Immature natural killer cell (primary cell): ENCODE data around the gene SNX5. TPM values are rescaled to one million over a fixed set of nuclear protein-coding genes. Genes with fewer than 3 reads are reported as not detected.
A peak's percentile ranks its signal among the peaks of the same experiment; 100 is the strongest.

Experiments used
- DNase-seq, 3 donors: peaks; one replicate each; pipeline ENCODE4 v3.0.0; 2022; ENCODE audit warnings: mixed read lengths in 1 of 3
- H3K27ac Mint-ChIP-seq, 6 donors: one replicate each; pipeline ENCODE4 v1.8.0; 2020; ENCODE audit warnings: mixed read lengths in 6 of 6, mild to moderate bottlenecking in 5 of 6, inconsistent platforms in 4 of 6, moderate library complexity in 3 of 6
- H3K27me3 Mint-ChIP-seq, 3 donors: one replicate each; pipeline ENCODE4 v1.8.0; 2020 to 2021; ENCODE audit warnings: low read depth in 3 of 3, mild to moderate bottlenecking in 3 of 3, mixed read lengths in 3 of 3, moderate library complexity in 3 of 3, inconsistent platforms in 1 of 3
- H3K36me3 Mint-ChIP-seq, 3 donors: one replicate each; pipeline ENCODE4 v1.8.0; 2020; ENCODE audit warnings: mixed read lengths in 3 of 3, inconsistent platforms in 2 of 3, mild to moderate bottlenecking in 2 of 3
- H3K4me1 Mint-ChIP-seq, 2 donors: one replicate each; pipeline ENCODE4 v1.8.0; 2020; ENCODE audit warnings: inconsistent platforms in 2 of 2, mild to moderate bottlenecking in 2 of 2, mixed read lengths in 2 of 2, moderate library complexity in 1 of 2
- H3K4me3 Mint-ChIP-seq, 5 donors: one replicate each; pipeline ENCODE4 v1.8.0; 2020; ENCODE audit warnings: mild to moderate bottlenecking in 5 of 5, mixed read lengths in 5 of 5, inconsistent platforms in 3 of 5, moderate library complexity in 3 of 5
- H3K9me3 Mint-ChIP-seq, 6 donors: one replicate each; pipeline ENCODE4 v1.8.0; 2020; ENCODE audit warnings: mild to moderate bottlenecking in 6 of 6, mixed read lengths in 6 of 6, inconsistent platforms in 4 of 6, moderate library complexity in 3 of 6
- polyA plus RNA-seq, 3 donors: library from polyadenylated mRNA; unstranded; fragments of 300-500 nt; fragmentation: Illumina TruSeq; gene quantifications; one replicate each; pipeline ENCODE4 v1.2.3, GENCODE V29; 2021

The SNX5 gene
- polyA plus RNA-seq, 3 donors from 2014 or later: 63.2 to 103 (median 70.6) TPM

DNA sequence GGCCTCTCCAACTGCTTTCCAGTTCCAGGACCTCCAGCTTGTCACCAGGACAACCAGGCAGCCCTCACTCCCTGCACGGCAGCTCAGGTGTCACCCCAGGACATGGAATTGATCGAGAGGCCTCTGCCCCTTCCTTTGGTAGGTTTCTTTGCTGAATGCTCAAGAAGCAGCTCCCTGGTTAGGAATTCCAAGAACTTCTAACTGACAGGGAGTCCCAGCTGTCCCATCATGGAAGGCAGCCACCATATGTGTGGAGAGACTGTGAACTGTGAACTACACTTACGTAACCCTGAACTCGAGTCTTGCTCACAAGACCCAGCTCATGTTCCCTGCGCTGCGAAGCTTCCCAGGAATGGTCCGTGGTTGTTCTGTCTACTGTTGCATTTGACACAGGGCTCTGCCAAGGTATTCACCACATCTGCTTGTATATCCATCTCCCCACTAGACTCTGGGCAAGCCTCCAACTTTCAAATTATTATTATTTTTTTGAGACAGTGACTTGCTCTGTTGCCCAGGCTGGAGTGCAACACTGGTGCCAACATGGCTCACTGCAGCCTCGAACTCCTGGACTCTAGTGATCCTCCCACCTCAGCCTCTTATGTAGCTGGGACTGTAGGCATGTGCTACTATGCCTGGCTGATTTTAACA is 35.9 kb upstream of the SNX5 start:
- H3K4me1 Mint-ChIP-seq: no peaks in the 10 kb centered on the region
- H3K27me3 Mint-ChIP-seq: no peaks in the 10 kb centered on the region
- no peak overlapping the region for H3K4me3 Mint-ChIP-seq
- H3K9me3 Mint-ChIP-seq: no peaks in the 10 kb centered on the region
- DNase-seq: no peak
- no peaks in the 10 kb centered on the region for H3K36me3 Mint-ChIP-seq
- no peak overlapping the region for H3K27ac Mint-ChIP-seq

DNA sequence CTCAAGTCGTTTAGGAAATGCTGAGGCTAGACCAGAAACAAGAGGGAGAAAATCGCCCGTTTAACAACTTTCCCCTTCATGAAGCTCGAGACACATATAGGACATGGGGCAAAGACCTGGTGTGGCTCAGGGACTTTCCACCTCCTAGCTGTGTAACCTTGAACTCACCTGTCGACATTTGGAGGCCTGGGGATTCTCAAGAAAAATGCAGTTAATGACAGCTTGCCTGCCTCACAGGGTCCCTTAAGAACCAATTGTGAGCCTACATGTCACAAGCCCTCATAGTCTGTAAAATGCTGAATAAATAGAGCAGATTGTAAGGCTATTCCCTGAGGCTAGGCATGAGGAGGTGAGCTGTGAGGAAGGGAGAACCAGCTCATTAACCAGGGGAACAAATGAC is 35.3 kb upstream of the SNX5 start:
- no peaks in the 10 kb centered on the region for H3K9me3 Mint-ChIP-seq
- no peaks in the 10 kb centered on the region for H3K4me1 Mint-ChIP-seq
- no peaks in the 10 kb centered on the region for H3K36me3 Mint-ChIP-seq
- H3K27me3 Mint-ChIP-seq: no peaks in the 10 kb centered on the region
- H3K27ac Mint-ChIP-seq: no peak overlapping the region
- H3K4me3 Mint-ChIP-seq: no peak overlapping the region
- no peak for DNase-seq

DNA sequence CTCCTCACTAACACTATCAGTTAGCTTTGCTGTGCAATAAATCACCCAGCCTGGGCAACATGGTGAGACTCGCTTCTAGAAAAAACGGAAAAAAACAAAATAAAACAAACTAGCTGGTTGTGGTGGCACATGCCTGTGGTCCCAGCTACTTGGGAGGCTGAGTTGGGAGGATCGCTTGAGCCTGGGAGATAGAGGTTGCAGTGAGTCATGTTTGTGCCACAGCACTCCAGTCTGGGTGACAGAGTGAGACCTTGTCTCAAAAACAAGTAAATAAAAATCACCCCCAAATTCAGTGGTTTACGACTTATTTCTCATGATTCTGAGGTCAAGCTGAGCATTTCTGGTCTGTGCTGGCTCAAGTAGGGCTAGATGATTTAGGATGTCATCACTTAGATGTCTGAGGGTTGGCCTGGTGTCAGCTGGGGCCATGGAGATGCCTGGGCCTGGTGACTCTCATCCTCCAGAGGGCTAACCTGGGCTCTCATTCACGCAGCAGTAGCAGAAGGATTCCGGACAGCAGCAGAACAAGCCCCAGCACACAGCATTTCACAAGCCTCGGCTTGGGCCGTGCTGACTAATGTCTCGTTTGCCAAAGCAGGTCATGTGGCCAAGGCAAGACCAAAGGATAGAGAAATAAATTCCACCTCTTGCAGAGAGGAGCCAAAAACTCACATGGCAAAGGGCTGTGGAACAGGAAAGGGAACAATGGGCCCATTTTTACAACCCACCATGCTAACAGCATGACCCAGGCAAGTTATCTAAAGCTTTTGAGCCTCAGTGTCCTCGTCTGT is 32.7 kb upstream of the SNX5 start:
- Mint-ChIP-seq H3K27me3 (peaks cover 0 to 1% (median 0%) of the 10 kb centered on the region in 3 donors), H3K9me3 (peaks cover 0 to 3% (median 0%) of the 10 kb centered on the region in 6 donors), H3K4me1 (peaks cover 0 to 1% of the 10 kb centered on the region in 2 donors), H3K27ac (no peak overlapping the region), H3K36me3 (no peaks in the 10 kb centered on the region), H3K4me3 (no peak overlapping the region)
- DNase-seq: no peak

DNA sequence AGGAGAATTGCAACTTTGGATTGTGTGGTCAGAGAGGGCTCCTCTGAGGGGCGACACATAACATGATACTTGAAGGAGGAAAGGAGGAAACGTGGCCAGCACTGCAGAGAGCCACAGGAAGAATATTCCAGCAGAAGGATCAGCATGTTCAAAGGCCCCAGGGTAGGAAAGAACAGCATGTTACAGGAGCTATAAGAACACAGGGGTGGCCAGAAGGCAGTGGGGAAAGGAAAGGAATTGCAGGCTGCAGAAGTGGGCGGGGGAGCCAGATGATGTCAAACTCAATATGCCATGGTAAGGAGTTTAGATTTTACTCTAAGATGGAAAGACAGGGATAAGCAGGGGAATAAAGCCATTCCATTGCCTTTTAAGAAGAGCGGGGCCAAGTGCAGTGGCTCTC is 31.0 kb upstream of the SNX5 start:
- peaks cover 6 to 8% of the 10 kb centered on the region in 2 donors for H3K4me1 Mint-ChIP-seq

DNA sequence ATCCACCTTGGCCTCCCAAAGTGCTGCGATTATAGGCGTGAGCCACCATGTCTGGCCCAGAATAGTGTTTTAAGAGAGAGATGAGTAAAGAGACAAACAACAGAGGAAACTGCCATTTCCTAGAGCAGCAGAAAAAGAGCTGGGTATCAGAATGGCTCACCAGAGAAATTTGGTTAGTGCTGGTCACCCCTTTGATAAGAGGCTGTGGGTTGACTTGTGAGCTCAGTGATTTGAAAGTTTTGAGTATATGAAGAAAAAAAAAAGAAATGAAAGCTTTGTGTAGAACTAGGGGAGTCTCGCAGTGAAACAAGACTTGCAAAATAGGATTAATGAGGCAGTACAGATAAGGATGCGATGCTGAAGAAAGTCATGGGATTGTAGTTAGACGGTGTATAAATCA is 29.9 kb upstream of the SNX5 start:
- Mint-ChIP-seq H3K9me3 (peaks cover 0 to 3% (median 0%) of the 10 kb centered on the region in 6 donors), H3K4me1 (peaks cover 6 to 8% of the 10 kb centered on the region in 2 donors), H3K27me3 (peaks cover 0 to 1% (median 0%) of the 10 kb centered on the region in 3 donors), H3K27ac (peak overlapping the region in 2 of 6 donors; percentile 26 to 60), H3K36me3 (no peaks in the 10 kb centered on the region), H3K4me3 (no peak overlapping the region)
- no peak for DNase-seq

More for the DNA sequence above, 31.0 kb upstream of the SNX5 start:
- no peak overlapping the region for H3K27ac Mint-ChIP-seq
- no peak for DNase-seq
- peaks cover 0 to 3% (median 0%) of the 10 kb centered on the region in 6 donors for H3K9me3 Mint-ChIP-seq
- no peaks in the 10 kb centered on the region for H3K36me3 Mint-ChIP-seq
- H3K27me3 Mint-ChIP-seq: peaks cover 0 to 1% (median 0%) of the 10 kb centered on the region in 3 donors
- H3K4me3 Mint-ChIP-seq: no peak overlapping the region

DNA sequence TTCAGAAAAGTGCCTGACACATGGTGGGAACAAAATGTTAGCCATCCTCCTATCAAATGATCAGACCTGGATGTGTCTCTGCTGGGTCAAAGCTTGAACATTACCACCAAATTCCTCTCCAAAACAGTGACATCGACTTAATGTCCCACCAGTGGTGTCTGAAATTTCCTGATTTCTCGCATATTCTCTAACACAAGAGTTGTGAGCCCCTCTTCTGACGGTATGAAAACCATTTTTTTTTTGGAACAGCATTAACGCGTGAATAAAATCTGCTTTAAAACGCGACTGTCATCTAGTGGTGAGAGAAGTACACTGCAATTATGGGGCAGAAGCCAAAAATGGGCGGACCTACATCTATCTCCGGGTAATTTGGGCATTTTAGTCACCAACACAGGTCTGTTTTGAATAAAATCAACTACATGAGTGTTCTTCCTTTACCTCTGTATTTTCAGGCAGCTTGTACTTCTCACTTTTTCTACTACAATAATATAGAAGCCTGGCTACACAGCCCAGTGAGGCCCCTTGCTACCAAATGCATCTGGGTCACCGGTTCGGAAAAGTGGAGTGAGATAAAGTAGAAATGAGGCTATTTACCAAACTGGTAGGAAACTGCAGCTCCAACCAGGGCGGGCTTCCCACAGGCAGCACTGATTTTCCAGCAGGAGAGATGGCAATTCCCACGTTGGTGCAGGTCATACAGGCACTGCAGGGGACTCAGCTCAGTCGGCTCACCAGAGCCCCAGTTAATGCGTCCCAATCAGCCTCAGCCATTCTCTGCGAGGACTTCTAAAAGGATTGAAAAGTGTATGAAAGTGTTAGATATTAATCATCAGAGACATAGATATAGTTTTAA is 27.6 kb upstream of the SNX5 start:
- H3K27ac Mint-ChIP-seq: peak overlapping the region in 1 of 6 donors; percentile 55
- peak; percentile 39 to 62 (median 48) for DNase-seq
- H3K4me1 Mint-ChIP-seq: peaks cover 6 to 8% of the 10 kb centered on the region in 2 donors
- no peak overlapping the region for H3K4me3 Mint-ChIP-seq
- peaks cover 0 to 3% (median 0%) of the 10 kb centered on the region in 6 donors for H3K9me3 Mint-ChIP-seq
- H3K36me3 Mint-ChIP-seq: no peaks in the 10 kb centered on the region
- peaks cover 0 to 1% (median 0%) of the 10 kb centered on the region in 3 donors for H3K27me3 Mint-ChIP-seq

DNA sequence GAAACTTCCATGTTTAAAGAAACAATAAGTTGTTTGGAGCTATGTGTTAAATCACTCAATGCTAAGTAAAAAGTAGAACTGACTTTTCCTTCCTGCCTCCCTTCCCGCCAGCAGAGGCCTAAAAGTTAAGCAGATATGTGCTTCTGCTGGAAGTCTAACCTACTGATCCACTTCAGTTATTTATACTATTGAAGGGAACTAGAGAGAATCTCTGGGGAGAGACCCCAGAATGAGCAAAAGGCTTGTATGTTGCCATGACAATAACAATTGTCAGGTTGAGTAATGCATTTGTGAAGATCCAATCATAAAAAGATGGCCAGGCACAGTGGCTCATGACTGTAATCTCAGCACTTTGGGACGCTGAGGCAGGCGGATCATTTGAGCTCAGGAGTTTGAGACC is 25.0 kb upstream of the SNX5 start:
- H3K27ac Mint-ChIP-seq: no peak overlapping the region
- DNase-seq: no peak
- H3K4me1 Mint-ChIP-seq: peaks cover 6 to 8% of the 10 kb centered on the region in 2 donors
- H3K27me3 Mint-ChIP-seq: peaks cover 0 to 1% (median 0%) of the 10 kb centered on the region in 3 donors
- H3K36me3 Mint-ChIP-seq: peaks cover 0 to 11% (median 5%) of the 10 kb centered on the region in 3 donors
- H3K4me3 Mint-ChIP-seq: no peak overlapping the region
- peaks cover 0 to 3% (median 0%) of the 10 kb centered on the region in 6 donors for H3K9me3 Mint-ChIP-seq

DNA sequence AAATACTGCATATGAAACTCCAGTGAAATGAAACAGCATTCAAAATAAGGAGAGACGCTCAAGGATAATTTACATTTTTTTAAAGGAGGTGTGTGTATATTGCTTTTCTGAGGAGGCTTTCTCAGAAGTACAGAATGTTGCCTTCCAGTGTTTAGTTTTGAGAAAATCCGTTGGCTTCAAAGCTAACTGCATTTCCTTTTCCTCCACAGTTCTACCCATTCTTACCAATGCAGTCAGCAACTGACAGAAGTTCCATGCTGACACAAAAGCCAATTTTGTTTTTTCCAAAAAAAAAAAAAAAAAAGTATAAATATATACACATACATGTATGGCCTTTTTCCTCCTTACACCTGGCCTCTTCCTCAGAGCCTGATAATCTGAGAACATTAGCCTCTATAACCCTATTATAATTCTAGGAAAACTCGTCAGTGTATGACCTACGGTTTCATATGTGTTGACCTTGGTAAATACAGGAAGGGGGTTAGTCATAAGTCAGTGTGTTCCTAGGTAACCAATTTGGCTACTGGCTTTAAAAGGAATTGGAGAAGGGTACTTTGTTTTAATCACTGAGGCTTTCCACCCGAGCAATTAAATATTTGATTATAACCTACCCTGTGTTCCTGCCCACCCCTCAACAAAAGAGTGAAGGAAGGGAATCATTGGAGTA is 24.4 kb upstream of the SNX5 start:
- Mint-ChIP-seq H3K27me3 (peaks cover 0 to 1% (median 0%) of the 10 kb centered on the region in 3 donors), H3K4me3 (no peak overlapping the region), H3K27ac (no peak overlapping the region), H3K9me3 (no peaks in the 10 kb centered on the region), H3K4me1 (peaks cover 6 to 8% of the 10 kb centered on the region in 2 donors), H3K36me3 (peaks cover 0 to 12% (median 5%) of the 10 kb centered on the region in 3 donors)
- DNase-seq: no peak

DNA sequence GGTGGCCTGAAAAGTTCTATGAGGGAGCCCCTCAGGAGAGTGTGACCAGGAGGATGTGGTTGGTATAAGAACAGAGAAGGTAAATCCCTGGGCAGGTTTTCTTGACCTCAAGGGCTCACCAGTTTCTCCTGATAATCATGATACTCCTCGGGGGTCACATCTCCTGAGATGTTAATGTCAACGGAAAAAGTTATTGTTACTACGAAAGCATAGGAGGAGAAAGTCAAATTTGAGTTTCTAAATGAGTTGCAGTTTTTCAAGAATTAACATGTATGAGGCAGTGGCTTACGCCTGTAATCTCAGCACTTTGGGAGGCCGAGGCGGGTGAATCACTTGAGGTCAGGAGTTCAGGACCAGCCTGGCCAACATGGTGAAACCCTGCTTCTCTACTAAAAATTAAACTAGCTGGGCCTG is 23.6 kb upstream of the SNX5 start:
- Mint-ChIP-seq H3K27ac (peak overlapping the region in 1 of 6 donors; percentile 53), H3K27me3 (no peaks in the 10 kb centered on the region), H3K9me3 (no peaks in the 10 kb centered on the region), H3K36me3 (peaks cover 0 to 18% (median 8%) of the 10 kb centered on the region in 3 donors), H3K4me3 (no peak overlapping the region), H3K4me1 (peaks cover 6 to 8% of the 10 kb centered on the region in 2 donors)
- no peak for DNase-seq

DNA sequence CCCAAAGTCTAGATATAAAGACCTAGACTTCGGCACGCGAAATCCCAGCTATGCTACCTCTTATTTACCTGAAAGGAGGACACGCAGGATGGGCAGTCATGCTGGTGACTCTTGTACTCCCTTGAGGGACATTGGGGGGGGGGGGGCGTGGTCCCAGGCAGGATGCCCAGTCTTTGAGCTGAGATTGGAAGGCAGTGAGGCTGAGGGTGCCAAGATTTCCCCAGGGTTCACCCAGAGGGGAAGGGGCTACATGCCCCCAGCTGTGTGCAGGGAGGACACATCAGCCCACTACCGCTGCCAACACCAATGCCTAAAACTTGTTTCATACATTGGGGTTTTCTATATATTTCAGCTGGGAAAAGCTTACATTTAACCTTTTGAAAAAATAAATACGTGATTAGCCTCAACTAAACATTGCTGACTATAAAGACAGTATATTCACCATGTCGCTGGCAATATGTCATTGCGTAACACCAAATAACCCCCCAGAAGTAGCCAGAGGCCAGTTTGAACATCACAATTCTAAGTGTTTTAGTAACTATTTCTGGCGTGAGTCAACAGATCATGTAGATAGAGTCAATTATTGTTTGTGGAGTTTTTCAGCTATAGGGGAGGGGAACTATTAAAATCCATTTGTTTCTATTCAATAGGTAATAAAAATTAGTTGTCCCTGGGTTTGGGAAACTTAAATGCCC is 21.8 kb upstream of the SNX5 start:
- H3K27ac Mint-ChIP-seq: no peak overlapping the region
- peaks cover 0 to 20% (median 8%) of the 10 kb centered on the region in 3 donors for H3K36me3 Mint-ChIP-seq
- DNase-seq: no peak
- no peaks in the 10 kb centered on the region for H3K4me1 Mint-ChIP-seq
- H3K27me3 Mint-ChIP-seq: no peaks in the 10 kb centered on the region
- no peak overlapping the region for H3K4me3 Mint-ChIP-seq
- H3K9me3 Mint-ChIP-seq: no peaks in the 10 kb centered on the region

DNA sequence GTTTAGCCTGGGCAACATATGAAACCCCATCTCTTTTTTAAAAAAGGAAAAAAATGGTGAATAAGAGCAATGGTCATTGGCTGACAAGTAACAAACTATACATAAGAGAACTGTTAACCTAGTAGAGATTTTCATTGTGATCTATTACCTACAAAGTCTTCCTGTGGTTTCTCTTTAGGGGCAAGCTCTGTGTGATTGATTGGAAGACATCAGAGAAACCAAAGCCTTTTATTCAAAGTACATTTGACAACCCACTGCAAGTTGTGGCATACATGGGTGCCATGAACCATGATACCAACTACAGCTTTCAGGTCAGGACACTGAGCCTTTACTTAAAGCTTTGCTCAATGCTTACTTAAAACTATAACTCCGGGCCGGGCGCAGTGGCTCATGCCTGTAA is 19.4 kb upstream of the SNX5 start:
- Mint-ChIP-seq H3K27me3 (peaks cover 0 to 3% (median 0%) of the 10 kb centered on the region in 3 donors), H3K4me1 (peaks cover 0 to 4% of the 10 kb centered on the region in 2 donors), H3K4me3 (no peak overlapping the region), H3K27ac (peak overlapping the region in 2 of 6 donors; percentile 12 to 34), H3K36me3 (peaks cover 0 to 20% (median 8%) of the 10 kb centered on the region in 3 donors), H3K9me3 (no peaks in the 10 kb centered on the region)
- DNase-seq: no peak

DNA sequence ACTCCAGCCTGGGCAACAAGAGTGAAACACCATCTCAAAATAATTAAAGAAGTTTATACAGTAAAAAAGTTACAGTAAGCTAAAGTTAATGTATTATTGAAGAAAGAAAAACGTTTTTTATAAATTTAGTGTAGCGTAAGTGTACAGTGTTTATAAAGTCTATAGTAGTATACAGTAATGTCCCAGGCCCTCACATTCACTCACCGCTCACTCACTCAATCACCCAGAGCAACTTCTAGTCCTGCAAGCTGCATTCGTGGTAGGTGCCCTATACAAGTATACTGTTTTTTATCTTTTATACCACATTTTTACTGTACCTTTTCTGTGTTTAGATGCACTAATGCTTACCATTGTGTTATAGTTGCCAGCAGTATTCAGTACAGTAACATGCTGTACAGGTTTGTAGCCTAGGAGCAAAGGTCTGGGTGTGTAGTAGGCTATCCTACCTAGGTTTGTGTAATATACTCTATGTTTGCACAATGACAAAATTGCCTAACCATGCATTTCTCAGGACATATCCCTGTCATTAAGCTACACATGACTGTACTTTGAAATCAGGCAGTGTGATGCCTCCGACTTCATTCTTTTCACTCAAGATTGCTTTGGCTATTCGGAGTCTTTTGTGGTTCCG is 16.9 kb upstream of the SNX5 start:
- no peaks in the 10 kb centered on the region for H3K9me3 Mint-ChIP-seq
- no peak for DNase-seq
- peaks cover 0 to 4% (median 0%) of the 10 kb centered on the region in 3 donors for H3K27me3 Mint-ChIP-seq
- H3K4me1 Mint-ChIP-seq: peaks cover 4 to 6% of the 10 kb centered on the region in 2 donors
- no peak overlapping the region for H3K4me3 Mint-ChIP-seq
- H3K36me3 Mint-ChIP-seq: peaks cover 0 to 20% (median 9%) of the 10 kb centered on the region in 3 donors
- no peak overlapping the region for H3K27ac Mint-ChIP-seq
